GM19463 (cell line): ENCODE measurements around the gene FBLN2.

Source experiments
- ATAC-seq: cut with Tn5 transposase; IDR thresholded peaks from one replicate; pipeline ENCODE4 v1.9.1; 2021; ENCODE audit warnings: mild to moderate bottlenecking, moderate library complexity; ENCODE audit not compliant: unreplicated experiment

FBLN2 gene

GRCh38 chr3:13676356-13677017 is 127.6 kb downstream of the FBLN2 start:
- no peak for ATAC-seq

GRCh38 chr3:13677272-13677671 is 128.3 kb downstream of the FBLN2 start:
- no peak for ATAC-seq

- ATAC-seq: no peak
Measured at GRCh38 chr3:13681931-13682330, 133.0 kb downstream of the FBLN2 start.

DNA sequence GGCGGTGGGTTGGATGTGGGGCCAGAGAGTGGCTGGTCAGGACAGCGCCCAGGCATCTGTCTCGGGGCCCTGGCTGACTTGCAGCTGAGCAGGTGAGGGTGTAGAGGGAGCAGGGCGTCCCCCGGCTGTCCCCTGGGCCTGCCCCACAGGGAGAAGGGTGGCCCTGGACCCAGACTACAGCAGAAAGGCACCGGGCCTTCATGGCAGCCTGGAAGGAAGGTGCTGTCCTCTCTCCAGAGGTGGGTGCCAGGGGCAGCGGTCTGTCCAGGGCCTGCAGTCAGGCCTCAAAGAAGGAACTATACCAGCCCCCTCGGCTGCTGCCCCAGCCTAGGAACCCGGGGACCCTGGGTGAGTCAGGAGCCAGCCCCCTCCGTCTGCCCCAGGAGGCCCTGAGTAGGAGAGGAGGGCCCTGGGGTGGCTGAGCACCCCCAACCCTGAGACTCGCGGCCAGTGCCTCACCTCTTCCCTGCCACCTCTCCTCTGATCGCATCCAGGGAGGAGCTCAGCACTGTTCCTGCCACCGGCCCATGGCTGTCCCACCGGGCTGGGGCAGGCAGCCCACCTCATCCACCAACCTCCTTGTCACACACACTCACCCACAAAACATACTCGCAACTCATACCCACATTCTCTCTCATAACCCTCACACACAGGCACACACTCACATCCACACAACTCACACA is 133.5 kb downstream of the FBLN2 start:
- ATAC-seq: no peak

DNA sequence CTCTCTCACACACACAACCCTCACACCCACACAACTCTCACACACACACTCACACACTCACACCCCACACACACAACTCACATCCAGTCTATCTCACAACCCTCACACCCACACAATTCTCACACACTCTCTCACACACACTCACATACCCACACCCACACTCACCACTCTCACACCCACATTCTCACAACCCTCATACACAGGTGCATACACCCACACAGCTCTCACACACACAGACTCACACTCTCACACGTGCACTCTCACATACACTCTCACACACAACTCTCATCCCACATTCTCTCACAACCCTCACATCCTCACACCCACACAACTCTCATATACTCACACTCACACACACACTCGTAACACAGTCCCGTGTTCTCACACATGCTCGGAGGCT is 134.4 kb downstream of the FBLN2 start:
- no peak for ATAC-seq

- no peak for ATAC-seq
Measured at GRCh38 chr3:13683772-13684171, 134.8 kb downstream of the FBLN2 start.

GRCh38 chr3:13684350-13684749 is 135.4 kb downstream of the FBLN2 start:
- ATAC-seq: no peak

- ATAC-seq: no peak
Measured at GRCh38 chr3:13684854-13685253, 135.9 kb downstream of the FBLN2 start.

GRCh38 chr3:13685721-13686120 is 136.8 kb downstream of the FBLN2 start:
- ATAC-seq: no peak

- no peak for ATAC-seq
Measured at GRCh38 chr3:13686367-13687160, 137.6 kb downstream of the FBLN2 start.

GRCh38 chr3:13687517-13687943 is 138.6 kb downstream of the FBLN2 start:
- no peak for ATAC-seq
